Endodermal cell (in vitro differentiated cells): ENCODE measurements around the gene TRIM33. TPM values are rescaled to one million over a fixed set of nuclear protein-coding genes. Genes with fewer than 3 reads are reported as not detected.

Experiments
- DNase-seq: peaks from one replicate; pipeline ENCODE4 v3.0.0-alpha.2; 2017
- H3K27ac ChIP-seq: 2 replicates; pipeline ENCODE4 v1.5.1; 2013; ENCODE audit warnings: mild to moderate bottlenecking, low read depth, low read length, moderate library complexity
- H3K27me3 ChIP-seq: 2 replicates; pipeline ENCODE4 v1.6.1; 2013; ENCODE audit warnings: mild to moderate bottlenecking, low read length, moderate library complexity; ENCODE audit not compliant: insufficient read depth, control insufficient read depth, poor library complexity, severe bottlenecking
- H3K36me3 ChIP-seq: 2 replicates; pipeline ENCODE4 v1.7.0; 2013; ENCODE audit warnings: mild to moderate bottlenecking, low read length, moderate library complexity; ENCODE audit not compliant: control insufficient read depth, insufficient read depth
- H3K4me1 ChIP-seq: one replicate; pipeline ENCODE4 v1.7.0; 2013; ENCODE audit warnings: low read length; ENCODE audit not compliant: control insufficient read depth, insufficient read depth
- H3K4me3 ChIP-seq: 2 replicates; pipeline ENCODE4 v1.5.1; 2013; ENCODE audit warnings: mild to moderate bottlenecking, low read length, moderate library complexity
- H3K9ac ChIP-seq: 2 replicates; pipeline ENCODE4 v1.6.1; 2013; ENCODE audit warnings: mild to moderate bottlenecking, low read length, moderate library complexity; ENCODE audit not compliant: poor library complexity, severe bottlenecking; ENCODE audit errors: extremely low read depth
- H3K9me3 ChIP-seq: 2 replicates; pipeline ENCODE4 v1.6.1; 2013; ENCODE audit warnings: mild to moderate bottlenecking, low read length, moderate library complexity; ENCODE audit not compliant: control insufficient read depth
- H3K27ac Mint-ChIP-seq: 2 replicates; pipeline ENCODE4 v1.8.0; 2020; ENCODE audit warnings: mixed read lengths
- H3K27me3 Mint-ChIP-seq: 2 replicates; pipeline ENCODE4 v1.8.0; 2021; ENCODE audit warnings: mild to moderate bottlenecking, mixed read lengths; ENCODE audit not compliant: insufficient read depth
- H3K36me3 Mint-ChIP-seq: 2 replicates; pipeline ENCODE4 v1.8.0; 2020; ENCODE audit warnings: low read depth, mixed read lengths
- H3K4me1 Mint-ChIP-seq: 2 replicates; pipeline ENCODE4 v1.8.0; 2020; ENCODE audit warnings: mixed read lengths
- H3K4me3 Mint-ChIP-seq: 2 replicates; pipeline ENCODE4 v1.8.0; 2020; ENCODE audit warnings: mild to moderate bottlenecking, moderate library complexity, mixed read lengths
- H3K9me3 Mint-ChIP-seq: 2 replicates; pipeline ENCODE4 v1.8.0; 2020; ENCODE audit warnings: mild to moderate bottlenecking, mixed read lengths
- CTCF ChIP-seq: fragments of 200-600 bp; sonication (generic); conservative IDR thresholded peaks from 2 replicates; pipeline ENCODE4 v1.5.0; 2021; ENCODE audit warnings: antibody characterized with exemption, mild to moderate bottlenecking
- WGBS, 2 experiments: methylation state at CpG; one replicate each; pipeline versions ENCODE4 v1.1.5 to v1.1.7; 2013; ENCODE audit warnings: missing lambda C conversion rate in 2 of 2, mixed read lengths in 1 of 2; ENCODE audit not compliant: insufficient coverage in 1 of 2, insufficient read length in 1 of 2; 5-methylcytosine and 5-hydroxymethylcytosine counted together
- total RNA-seq, 2 donors: library from RNA; stranded (reverse); fragmentation: NEBNext Ultra II Directional in 1 of 2; extraction: Animal tissue kit (Norgen Biotek cat#: 25700) in 1 of 2; gene quantifications; 2 replicates in 1 of 2; 3 replicates in 1 of 2; pipeline ENCODE4 v1.2.1, GENCODE V29; 2021

The TRIM33 gene
- total RNA-seq, 2 donors from 2014 or later, result 47.2 to 50.6 TPM

- Mint-ChIP-seq H3K4me1 (peaks cover 12% of the 10 kb centered on the region), H3K9me3 (no peaks in the 10 kb centered on the region), H3K27ac (no peak overlapping the region), H3K4me3 (no peak overlapping the region), H3K27me3 (no peaks in the 10 kb centered on the region), H3K36me3 (no peaks in the 10 kb centered on the region)
- Histone ChIP-seq H3K27ac (no peak overlapping the region), H3K9ac (no peak overlapping the region), H3K4me1 (no peaks in the 10 kb centered on the region), H3K9me3 (no peaks in the 10 kb centered on the region), H3K36me3 (no peaks in the 10 kb centered on the region), H3K4me3 (no peak overlapping the region), H3K27me3 (no peaks in the 10 kb centered on the region)
- TF ChIP-seq CTCF, result no peak
- DNase-seq, result no peak
- WGBS, 2 experiments, result 88 to 99% methylated on average over 2 to 3 of the region's 3 CpGs
Observed at GRCh38 chr1:114355240-114355639, 155.8 kb downstream of the TRIM33 start.

GRCh38 chr1:114353262-114353661 lies 157.7 kb downstream of the TRIM33 start:
- DNase-seq, result peak; percentile 60
- Mint-ChIP-seq H3K27ac (no peak overlapping the region), H3K4me3 (no peak overlapping the region), H3K36me3 (no peaks in the 10 kb centered on the region), H3K9me3 (no peaks in the 10 kb centered on the region), H3K4me1 (peaks cover 12% of the 10 kb centered on the region), H3K27me3 (peaks cover 2% of the 10 kb centered on the region)
- Histone ChIP-seq H3K27me3 (peaks cover under 1% of the 10 kb centered on the region), H3K27ac (no peak overlapping the region), H3K4me1 (no peaks in the 10 kb centered on the region), H3K36me3 (no peaks in the 10 kb centered on the region), H3K9ac (no peak overlapping the region), H3K4me3 (no peak overlapping the region), H3K9me3 (no peaks in the 10 kb centered on the region)
- 69 to 77% methylated on average over 2 to 4 of the region's 4 CpGs for WGBS, 2 experiments
- no peak for TF ChIP-seq CTCF

- DNase-seq, result no peak
- Mint-ChIP-seq H3K27me3 (peaks cover 3% of the 10 kb centered on the region), H3K4me1 (peaks cover 12% of the 10 kb centered on the region), H3K9me3 (no peaks in the 10 kb centered on the region), H3K27ac (no peak overlapping the region), H3K36me3 (no peaks in the 10 kb centered on the region), H3K4me3 (no peak overlapping the region)
- 56 to 70% methylated on average over 4 to 6 of the region's 6 CpGs for WGBS, 2 experiments
- H3K4me1 ChIP-seq, result no peaks in the 10 kb centered on the region
- H3K36me3 ChIP-seq, result no peaks in the 10 kb centered on the region
- H3K4me3 ChIP-seq, result no peak overlapping the region
- H3K27me3 ChIP-seq, result peaks cover 5% of the 10 kb centered on the region
- H3K9me3 ChIP-seq, result no peaks in the 10 kb centered on the region
- H3K27ac ChIP-seq, result no peak overlapping the region
- H3K9ac ChIP-seq, result no peak overlapping the region
- TF ChIP-seq CTCF, result no peak
Observed at GRCh38 chr1:114352797-114353196, 158.2 kb downstream of the TRIM33 start.
